Measurements from ENCODE around the gene B9D1.
A peak's percentile ranks its signal among the peaks of the same experiment; 100 is the strongest.

Gene B9D1

DNA sequence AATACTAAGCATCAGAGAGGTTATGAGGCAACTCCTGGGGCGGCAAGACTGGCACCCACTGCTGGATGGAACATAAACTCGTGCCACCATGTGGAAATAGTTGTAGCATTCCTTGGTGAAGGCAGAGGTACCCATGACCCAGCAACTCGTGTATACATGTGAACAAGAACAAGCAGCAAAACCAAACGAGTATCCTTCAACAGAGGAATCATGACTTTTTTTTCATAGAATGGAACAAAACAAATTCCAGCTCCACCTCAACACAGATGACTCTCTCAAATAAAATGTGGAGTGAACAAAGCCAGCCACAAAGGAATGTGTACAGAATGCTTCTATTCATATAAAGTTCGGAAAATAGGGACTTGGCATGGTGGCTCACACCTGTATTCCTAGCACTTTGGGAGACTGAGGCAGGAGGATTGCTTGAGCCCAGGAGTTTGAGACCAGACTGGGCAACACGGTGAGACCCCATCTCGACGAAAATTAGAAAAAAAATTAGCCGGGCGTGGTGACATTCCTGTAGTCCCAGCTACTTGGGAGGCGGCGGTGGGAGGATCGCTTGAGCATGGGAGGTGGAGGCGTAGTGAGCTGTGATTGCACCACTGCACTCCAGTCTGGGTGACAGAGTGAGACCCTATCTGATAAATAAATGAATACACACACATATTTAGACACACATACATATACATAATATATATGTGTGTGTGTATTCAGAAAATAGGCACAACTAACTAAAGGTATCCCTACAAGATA lies 35.3 kb downstream of the B9D1 start:
- peaks cover 10% of the 10 kb centered on the region for H3K9me3 ChIP-seq
- TF ChIP-seq Cebpa-rat (IDR thresholded peaks at IDR 0.05): no peak
- H3K27ac ChIP-seq: no peak overlapping the region
- H3K4me2 ChIP-seq: no peak overlapping the region
- H3K4me1 ChIP-seq: no peaks in the 10 kb centered on the region
- no peaks in the 10 kb centered on the region for H3K36me3 ChIP-seq
- H3K27me3 ChIP-seq: no peaks in the 10 kb centered on the region
- H3K4me3 ChIP-seq: no peak overlapping the region
- peaks cover 19% of the 10 kb centered on the region; the same call in 1 of the 2 replicates for H4K20me1 ChIP-seq
- H3K9ac ChIP-seq: no peak overlapping the region

GRCh38 chr17:19325542-19325941 lies 37.0 kb downstream of the B9D1 start:
- no peaks in the 10 kb centered on the region for H3K4me1 ChIP-seq
- no peak overlapping the region for H3K4me3 ChIP-seq
- TF ChIP-seq Cebpa-rat (IDR thresholded peaks at IDR 0.05): no peak
- H3K27ac ChIP-seq: no peak overlapping the region
- 0 out of 2 replicates have a peak, but pooled peaks cover 4% of the 10 kb centered on the region for H3K27me3 ChIP-seq
- no peak overlapping the region for H3K9ac ChIP-seq
- no peaks in the 10 kb centered on the region for H3K36me3 ChIP-seq
- peaks cover 19% of the 10 kb centered on the region; the same call in 1 of the 2 replicates for H4K20me1 ChIP-seq
- H3K4me2 ChIP-seq: no peak overlapping the region
- peaks cover 10% of the 10 kb centered on the region for H3K9me3 ChIP-seq

GRCh38 chr17:19322861-19323260 lies 39.7 kb downstream of the B9D1 start:
- Histone ChIP-seq H4K20me1 (no peaks in the 10 kb centered on the region; the same call in 1 of the 2 replicates), H3K9ac (no peak overlapping the region), H3K4me3 (no peak overlapping the region), H3K36me3 (no peaks in the 10 kb centered on the region), H3K27me3 (0 out of 2 replicates have a peak, but pooled peaks cover 4% of the 10 kb centered on the region), H3K9me3 (peaks cover 10% of the 10 kb centered on the region), H3K4me1 (peaks cover 2% of the 10 kb centered on the region), H3K4me2 (no peak overlapping the region), H3K27ac (no peak overlapping the region)
- no peak for TF ChIP-seq Cebpa-rat (IDR thresholded peaks at IDR 0.05)

DNA sequence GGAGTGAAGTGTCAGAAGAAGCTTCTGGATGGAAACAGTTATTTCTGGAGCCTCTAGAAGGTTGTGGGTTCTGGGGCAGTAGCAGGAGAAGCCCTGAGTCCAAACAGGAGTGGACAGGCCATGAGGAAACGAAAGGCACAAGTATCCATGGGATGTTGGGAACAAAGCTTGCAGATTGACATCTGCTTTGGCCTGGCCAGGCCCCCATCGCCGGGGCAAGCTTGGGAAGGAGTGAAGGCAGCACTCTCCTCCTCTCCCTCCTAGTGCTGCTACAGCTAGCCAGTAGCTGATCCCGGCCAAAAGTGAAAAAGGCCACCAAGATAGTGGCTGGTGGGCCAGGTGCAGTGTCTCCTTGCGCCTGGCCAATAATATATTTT lies 40.4 kb downstream of the B9D1 start:
- no peak overlapping the region for H3K4me3 ChIP-seq
- H3K27ac ChIP-seq: no peak overlapping the region
- H3K4me1 ChIP-seq: peaks cover 9% of the 10 kb centered on the region
- no peaks in the 10 kb centered on the region; the same call in 1 of the 2 replicates for H4K20me1 ChIP-seq
- peaks cover 10% of the 10 kb centered on the region for H3K9me3 ChIP-seq
- TF ChIP-seq Cebpa-rat (IDR thresholded peaks at IDR 0.05): no peak
- H3K27me3 ChIP-seq: 0 out of 2 replicates have a peak, but pooled peaks cover 4% of the 10 kb centered on the region
- H3K9ac ChIP-seq: no peak overlapping the region
- no peaks in the 10 kb centered on the region for H3K36me3 ChIP-seq
- H3K4me2 ChIP-seq: no peak overlapping the region

- no peak for TF ChIP-seq Cebpa-rat (IDR thresholded peaks at IDR 0.05)
- H3K4me2 ChIP-seq: no peak overlapping the region
- H3K9me3 ChIP-seq: peaks cover 10% of the 10 kb centered on the region
- no peak overlapping the region for H3K4me3 ChIP-seq
- peaks cover 14% of the 10 kb centered on the region for H3K4me1 ChIP-seq
- no peaks in the 10 kb centered on the region for H3K36me3 ChIP-seq
- H3K27me3 ChIP-seq: 0 out of 2 replicates have a peak, but pooled peaks cover 4% of the 10 kb centered on the region
- H3K9ac ChIP-seq: no peak overlapping the region
- no peak overlapping the region for H3K27ac ChIP-seq
- H4K20me1 ChIP-seq: no peaks in the 10 kb centered on the region; the same call in 1 of the 2 replicates
These were observed 40.9 kb downstream of the B9D1 start for GRCh38 chr17:19321481-19322128.

GRCh38 chr17:19320876-19321275 lies 41.6 kb downstream of the B9D1 start:
- Histone ChIP-seq H3K9me3 (peaks cover 10% of the 10 kb centered on the region), H3K9ac (no peak overlapping the region), H4K20me1 (no peaks in the 10 kb centered on the region; the same call in 1 of the 2 replicates), H3K27ac (no peak overlapping the region), H3K4me3 (no peak overlapping the region), H3K4me2 (no peak overlapping the region), H3K4me1 (peaks cover 18% of the 10 kb centered on the region), H3K36me3 (no peaks in the 10 kb centered on the region), H3K27me3 (peaks cover 4% of the 10 kb centered on the region; the same call in 1 of the 2 replicates)
- TF ChIP-seq Cebpa-rat (IDR thresholded peaks at IDR 0.05): no peak

GRCh38 chr17:19319771-19320505 lies 42.6 kb downstream of the B9D1 start:
- Histone ChIP-seq H3K4me3 (no peak overlapping the region), H3K27me3 (peaks cover 12% of the 10 kb centered on the region; the same call in 1 of the 2 replicates), H4K20me1 (no peaks in the 10 kb centered on the region; the same call in 1 of the 2 replicates), H3K9ac (no peak overlapping the region), H3K36me3 (no peaks in the 10 kb centered on the region), H3K9me3 (peaks cover 3% of the 10 kb centered on the region), H3K27ac (no peak overlapping the region), H3K4me1 (peaks cover 22% of the 10 kb centered on the region), H3K4me2 (no peak overlapping the region)
- TF ChIP-seq Cebpa-rat (IDR thresholded peaks at IDR 0.05): no peak

DNA sequence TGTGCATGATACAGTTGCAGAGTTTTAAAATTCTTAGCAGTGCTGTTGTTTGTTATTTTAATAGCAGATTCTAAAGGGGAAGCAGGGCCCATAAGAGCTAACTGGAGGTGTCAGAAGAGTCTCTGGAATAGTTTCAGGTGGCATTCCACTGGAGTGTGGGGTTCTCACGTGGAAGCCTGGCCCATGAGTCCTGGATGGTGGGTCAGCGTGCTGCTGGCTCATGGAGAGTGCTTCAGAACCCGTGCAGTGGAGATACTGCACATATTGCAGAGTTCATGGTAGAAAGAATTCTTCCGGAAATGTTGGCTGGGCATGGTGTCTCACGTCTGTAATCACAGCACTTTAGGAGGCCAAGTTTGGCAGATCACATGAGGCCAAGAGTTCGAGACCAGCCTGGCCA lies 43.9 kb downstream of the B9D1 start:
- peaks cover 18% of the 10 kb centered on the region; the same call in 1 of the 2 replicates for H3K27me3 ChIP-seq
- no peak for TF ChIP-seq Cebpa-rat (IDR thresholded peaks at IDR 0.05)

GRCh38 chr17:19317359-19318095 lies 45.0 kb downstream of the B9D1 start:
- Histone ChIP-seq H3K9me3 (no peaks in the 10 kb centered on the region), H3K4me2 (peak overlapping the region; percentile 74), H3K27me3 (peaks cover 29% of the 10 kb centered on the region), H3K27ac (no peak overlapping the region), H4K20me1 (peaks cover 16% of the 10 kb centered on the region; the same call in 1 of the 2 replicates), H3K36me3 (no peaks in the 10 kb centered on the region), H3K4me1 (peaks cover 42% of the 10 kb centered on the region), H3K9ac (no peak overlapping the region), H3K4me3 (no peak overlapping the region)
- TF ChIP-seq Cebpa-rat (IDR thresholded peaks at IDR 0.05): no peak

More for the DNA sequence above, 43.9 kb downstream of the B9D1 start:
- Histone ChIP-seq H3K4me1 (peaks cover 35% of the 10 kb centered on the region), H3K27ac (no peak overlapping the region), H3K36me3 (no peaks in the 10 kb centered on the region), H3K9ac (no peak overlapping the region), H3K9me3 (no peaks in the 10 kb centered on the region), H4K20me1 (peaks cover 10% of the 10 kb centered on the region; the same call in 1 of the 2 replicates), H3K4me3 (no peak overlapping the region), H3K4me2 (no peak overlapping the region)

Measured in BLaER1 (cell line).